NCI-H1436 (cell line): ENCODE results near the gene BCAN.
"Not testable (repeated sequence)": the region's sequence is repeated elsewhere in the genome, so short reads cannot be mapped to it uniquely, and the experiment has no call there.

Source experiments
- DNase-seq: peaks from one replicate; lab custom pipeline; 2025; lab: John Stamatoyannopoulos, UW

BCAN gene

DNA sequence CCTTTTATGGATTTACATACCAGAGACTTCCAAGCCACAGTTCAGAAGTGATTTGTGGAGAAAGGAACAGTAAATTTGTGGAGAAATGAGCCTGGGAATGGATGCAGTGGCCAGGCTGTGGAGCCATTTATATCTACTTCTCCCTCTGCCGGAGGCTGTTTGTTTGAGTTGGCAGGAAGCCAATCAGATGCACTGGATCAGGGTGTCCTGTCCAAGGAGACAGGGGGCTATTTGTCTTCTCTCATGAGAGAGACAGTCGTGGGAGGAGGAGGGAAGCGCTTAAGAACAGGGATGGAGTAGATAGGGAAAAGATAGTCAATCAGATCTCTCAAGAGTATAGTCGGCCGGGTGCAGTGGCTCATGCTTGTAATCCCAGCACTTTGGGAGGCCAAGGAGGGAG, 25.5 kb upstream of the BCAN start:
- no peak for DNase-seq

- DNase-seq, result peak; percentile 26
Observed at GRCh38 chr1:156618853-156619581, 22.9 kb upstream of the BCAN start, which contains the start of gene HAPLN2. HAPLN2 (plus strand) TSS chr1:156619415; CDS start chr1:156623491, 4,076 bp downstream.

GRCh38 chr1:156619582-156619955, 22.3 kb upstream of the BCAN start:
- DNase-seq, result no peak

DNA sequence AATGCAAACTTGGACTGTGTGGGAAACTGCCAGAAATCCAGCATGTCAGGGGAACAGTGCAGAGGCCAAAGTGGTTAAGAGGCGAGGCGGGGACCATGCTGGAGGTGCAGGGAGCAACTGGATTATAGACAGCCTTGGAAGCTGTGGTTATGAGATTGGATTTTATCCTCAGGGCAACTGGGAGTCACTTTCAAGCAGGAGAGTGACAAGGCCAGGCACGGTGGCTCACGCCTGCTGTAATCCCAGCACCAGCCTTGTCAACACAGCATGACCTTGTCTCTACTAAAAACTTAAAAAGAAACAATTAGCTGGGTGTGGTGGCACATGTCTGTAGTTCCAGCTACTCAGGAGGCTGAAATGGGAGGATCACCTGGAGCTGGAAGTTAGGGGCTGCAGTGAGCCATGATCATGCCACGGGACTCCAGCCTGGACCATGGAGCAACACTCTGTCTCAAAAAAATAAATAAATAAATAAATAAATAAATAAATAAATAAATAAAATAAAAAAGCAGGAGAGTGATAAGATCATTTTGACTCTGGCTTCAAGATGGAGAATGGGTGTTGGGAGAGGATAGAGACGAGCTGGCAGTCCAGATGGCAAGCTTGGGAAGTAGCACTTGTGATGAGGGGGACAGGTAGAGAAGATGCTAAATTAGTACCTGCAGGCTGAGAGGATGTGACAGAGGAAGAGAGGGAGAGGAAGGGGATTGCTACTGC, 19.2 kb upstream of the BCAN start:
- DNase-seq, result no peak

- DNase-seq, result peak; percentile 13
Observed at GRCh38 chr1:156623946-156624813, 17.7 kb upstream of the BCAN start.

DNA sequence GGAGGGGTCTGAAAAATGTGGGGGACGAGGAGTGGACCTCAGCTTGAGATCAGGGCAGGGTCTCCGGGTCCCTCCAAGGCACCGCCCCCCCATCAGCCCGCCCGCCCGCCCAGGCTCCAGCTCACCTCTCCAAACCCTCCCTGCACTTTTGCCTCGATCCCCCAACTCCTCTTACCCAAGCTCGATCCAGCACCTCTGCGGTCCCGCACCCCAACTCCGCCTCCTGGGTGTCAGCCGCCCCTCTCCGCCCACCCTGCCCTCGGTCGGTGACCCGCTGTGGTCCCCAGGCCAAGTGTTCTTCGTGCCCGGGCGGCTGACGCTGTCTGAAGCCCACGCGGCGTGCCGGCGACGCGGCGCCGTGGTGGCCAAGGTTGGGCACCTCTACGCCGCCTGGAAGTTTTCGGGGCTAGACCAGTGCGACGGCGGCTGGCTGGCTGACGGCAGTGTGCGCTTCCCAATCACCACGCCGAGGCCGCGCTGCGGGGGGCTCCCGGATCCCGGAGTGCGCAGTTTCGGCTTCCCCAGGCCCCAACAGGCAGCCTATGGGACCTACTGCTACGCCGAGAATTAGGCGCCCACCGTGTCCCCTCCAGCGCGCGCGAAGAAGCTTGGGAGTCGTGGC, 17.0 kb upstream of the BCAN start:
- no peak for DNase-seq

DNA sequence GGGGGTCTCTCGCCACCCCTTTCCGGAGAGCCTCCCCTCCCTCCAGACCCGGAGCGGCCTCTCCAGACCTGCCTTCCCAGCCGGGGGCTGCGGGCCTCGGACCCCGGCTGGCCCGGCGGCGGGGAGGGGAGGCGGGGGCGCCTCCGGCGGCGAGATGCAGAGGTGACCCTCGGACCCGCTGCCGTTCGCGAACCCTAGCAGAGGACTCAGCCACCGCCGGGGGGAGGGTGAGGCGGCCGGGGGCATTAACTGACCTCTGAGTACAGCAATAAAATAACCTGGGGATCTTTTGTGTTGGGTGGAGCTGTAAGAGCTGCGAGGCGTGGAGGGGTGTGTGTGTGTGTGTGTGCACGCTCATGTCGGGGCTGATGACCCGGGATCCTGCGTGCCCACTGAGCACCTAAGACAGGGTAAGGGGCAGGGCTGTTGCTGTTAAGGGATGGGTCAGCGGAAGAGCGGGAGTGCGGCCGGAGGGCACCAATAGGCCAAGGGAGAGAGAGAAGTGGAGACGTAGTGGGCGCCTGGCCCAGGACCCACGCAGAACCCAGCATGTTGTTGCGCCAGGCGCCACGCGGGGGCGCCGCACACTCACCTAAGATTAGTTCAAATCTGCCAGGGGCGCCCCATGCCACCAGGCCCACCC, 16.4 kb upstream of the BCAN start:
- no peak for DNase-seq

GRCh38 chr1:156626079-156626438, 15.9 kb upstream of the BCAN start:
- no peak for DNase-seq

DNA sequence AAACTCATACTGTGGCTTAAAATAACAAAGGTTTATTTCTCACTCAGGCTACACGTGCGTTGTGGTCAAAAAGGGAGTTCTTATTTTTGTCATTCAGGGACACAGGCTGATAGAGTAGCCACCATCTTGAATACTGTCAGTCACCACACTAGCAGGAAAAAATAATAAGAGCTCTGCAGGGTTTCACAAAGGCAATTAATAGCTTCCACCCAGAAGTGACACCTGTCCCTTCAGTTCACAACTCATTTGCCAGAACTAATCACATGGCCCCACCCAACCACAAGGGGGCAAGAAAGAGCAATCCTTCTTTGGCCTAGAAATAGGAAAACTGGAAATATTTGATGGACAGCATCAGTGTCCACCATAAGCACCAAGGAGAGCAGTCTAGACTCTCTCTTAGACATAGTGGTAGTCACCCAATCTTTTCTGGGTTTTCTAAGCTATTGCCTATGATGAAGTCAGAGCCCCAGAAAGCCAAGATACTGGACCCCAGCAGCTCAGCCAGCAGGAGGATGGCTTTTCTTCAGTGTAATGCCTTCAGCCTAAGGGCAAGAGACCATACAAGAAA, 14.5 kb upstream of the BCAN start:
- no peak for DNase-seq

DNA sequence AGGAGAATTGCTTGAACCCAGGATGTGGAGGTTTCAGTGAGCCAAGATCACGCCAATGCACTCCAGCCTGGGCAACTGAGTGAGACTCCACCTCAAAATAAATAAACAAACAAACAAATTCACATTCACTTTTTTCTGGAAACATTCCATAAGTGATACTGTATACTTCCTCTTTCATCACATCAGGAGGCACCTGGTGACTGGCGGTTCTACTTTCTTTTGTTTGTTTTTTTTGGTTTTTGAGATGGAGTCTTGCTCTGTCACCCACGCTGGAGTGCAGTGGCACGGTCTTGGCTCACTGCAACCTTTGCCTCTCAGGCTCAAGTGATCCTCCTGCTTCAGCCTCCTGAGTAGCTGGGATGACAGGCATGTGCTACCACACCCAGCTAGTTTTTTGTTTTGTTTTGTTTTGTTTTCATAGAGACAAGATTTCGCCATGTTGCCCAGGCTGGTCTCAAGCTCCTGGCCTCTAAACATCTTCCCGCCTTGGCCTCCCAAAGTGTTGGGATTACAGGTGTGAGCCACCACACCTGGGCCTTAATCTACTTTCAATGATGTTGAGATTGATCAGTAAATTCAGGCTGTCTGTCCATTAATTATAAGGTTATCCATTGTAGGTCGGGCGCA, 12.0 kb upstream of the BCAN start:
- DNase-seq, result no peak

- DNase-seq, result not testable (repeated sequence)
Observed at GRCh38 chr1:156631152-156631551, 10.8 kb upstream of the BCAN start.

GRCh38 chr1:156632355-156632754, 9.6 kb upstream of the BCAN start:
- no peak for DNase-seq

DNA sequence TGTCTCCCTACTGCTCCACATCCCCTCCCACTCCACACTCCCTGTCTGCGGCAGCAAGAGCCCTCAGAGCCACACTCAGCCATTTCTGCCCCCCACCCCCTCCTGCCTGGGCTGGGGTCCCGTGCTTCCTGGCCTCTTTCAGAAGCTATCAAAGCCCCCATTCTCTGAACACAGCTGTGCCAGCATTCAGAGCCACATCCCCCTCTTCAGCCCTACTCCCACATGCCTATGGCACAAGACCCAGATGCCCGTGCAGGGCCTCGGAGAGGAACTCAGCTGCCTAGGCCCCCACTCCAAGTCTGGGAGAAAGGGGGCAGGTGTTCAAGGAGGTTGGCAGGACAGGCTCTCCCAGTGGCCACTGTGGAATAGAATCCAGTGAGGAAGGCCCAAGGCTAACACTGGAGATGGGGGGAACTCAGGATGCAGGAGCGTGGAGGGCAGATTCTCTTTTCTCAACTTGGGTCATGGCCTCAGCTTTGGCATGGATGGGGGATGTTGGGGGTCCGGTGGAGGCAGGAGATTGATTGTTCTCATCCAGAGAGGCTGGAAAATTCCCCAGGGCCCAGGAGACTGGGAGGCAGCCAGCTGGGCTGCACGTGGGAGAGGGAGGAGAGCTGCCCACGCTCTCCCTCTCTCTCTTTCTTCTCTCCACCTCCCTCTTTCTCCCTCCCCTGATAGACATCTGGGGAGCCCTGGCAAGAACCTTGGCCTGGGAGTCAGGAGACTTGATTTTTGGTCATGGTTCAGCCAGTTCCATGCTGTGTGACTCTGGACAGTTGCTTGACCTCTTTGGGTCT, 3.5 kb upstream of the BCAN start:
- no peak for DNase-seq

GRCh38 chr1:156639601-156640101, 2.3 kb upstream of the BCAN start:
- no peak for DNase-seq

GRCh38 chr1:156640842-156641706, 843 bp upstream of the BCAN start:
- DNase-seq, result no peak

DNA sequence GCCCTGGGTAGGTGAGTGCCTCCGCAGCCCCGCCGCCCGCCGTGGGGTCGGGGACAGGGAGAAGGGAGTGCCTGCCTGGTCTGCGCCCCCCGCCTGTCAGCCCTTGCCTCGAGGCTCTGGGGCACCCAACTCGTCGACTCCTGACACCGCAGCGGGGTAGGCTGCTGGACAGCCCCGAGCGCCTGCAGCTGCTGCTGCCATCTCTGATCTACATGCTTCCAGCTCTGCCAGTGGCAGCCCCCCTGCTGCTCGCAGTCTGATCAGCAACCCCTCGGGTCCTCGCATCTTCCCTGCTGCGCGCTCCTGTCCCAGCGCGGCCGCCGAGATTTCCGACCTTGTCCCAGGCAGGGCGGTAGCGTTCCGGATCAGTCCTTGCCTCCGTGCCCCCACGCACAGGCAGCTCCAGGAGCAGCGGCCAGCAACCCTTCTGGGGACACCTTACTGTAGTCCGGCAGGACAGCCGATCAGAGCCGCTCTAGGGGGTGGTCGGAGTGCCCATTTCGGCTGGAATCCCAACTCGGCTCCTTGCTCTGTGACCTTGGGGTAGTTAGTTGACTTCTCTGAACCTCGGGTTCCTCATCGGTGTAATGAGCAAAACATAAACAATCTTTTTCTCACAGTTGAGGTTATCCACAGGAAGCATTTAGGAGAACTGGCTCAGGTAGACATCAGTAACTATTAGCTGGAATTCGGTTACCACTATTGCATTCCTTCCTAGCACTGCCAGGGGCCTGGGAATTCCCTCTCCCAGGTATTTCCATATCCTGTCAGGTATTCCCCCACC, 540 bp downstream of the BCAN start:
- DNase-seq, result no peak

DNA sequence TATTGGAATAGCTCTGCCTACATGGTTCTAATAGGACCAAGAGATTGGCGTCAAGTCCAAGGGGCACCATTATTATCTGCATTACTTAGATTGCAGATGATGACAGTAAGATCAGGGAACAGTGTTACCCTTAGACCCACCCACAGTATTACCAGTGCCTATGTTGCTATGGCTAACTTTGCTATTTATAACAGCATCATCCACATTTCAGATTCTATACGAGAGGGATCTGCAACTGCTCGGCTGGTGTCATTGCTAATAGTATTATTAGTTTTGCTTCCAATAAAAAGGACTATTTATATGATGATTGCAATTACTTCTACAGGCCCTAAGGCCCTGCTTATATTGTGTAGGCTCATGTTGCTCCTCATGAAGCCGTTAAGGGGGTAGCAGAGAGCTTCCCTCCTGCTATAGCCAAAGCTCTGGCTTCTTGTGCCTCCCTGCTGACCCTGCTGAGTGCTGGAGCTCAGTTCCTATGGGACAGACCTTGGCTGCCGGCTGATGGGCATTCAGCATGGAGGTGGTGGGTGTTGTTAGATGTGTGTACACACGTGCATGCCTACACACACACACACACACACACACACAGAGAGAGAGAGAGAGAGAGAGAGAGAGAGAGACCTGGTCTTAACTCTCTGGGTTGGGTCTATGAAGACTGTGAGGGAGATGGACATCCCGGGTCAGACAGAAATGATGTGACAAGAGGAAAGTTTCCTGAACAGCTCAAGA, 1.3 kb downstream of the BCAN start:
- DNase-seq, result no peak

DNA sequence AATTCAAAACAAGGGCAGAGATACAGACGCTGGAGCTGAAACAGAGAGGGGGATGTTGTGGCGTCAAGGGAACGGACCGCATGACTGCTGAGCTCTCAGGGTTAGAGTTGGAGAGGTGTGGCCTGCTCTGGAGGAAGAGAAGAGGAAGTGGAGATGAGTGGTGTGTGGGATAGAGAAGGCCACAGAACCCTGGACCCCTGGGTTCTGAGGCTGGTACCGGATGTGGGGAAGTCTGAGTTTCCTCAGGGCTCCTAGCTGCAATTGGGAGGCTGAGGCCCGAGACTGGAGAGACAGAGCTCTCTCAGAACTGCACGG, 1.8 kb downstream of the BCAN start:
- DNase-seq, result no peak
